SK-N-SH (cell line): ENCODE measurements around the gene DAB2. TPM values are rescaled to one million over a fixed set of nuclear protein-coding genes. Genes with fewer than 3 reads are reported as not detected.

Source experiments
- CTCF ChIA-PET: fragments of 300-600, 350-600 bp; formaldehyde crosslinking; extraction: SDS; loops from one replicate; lab custom pipeline; 2021; lab: Yijun Ruan, JAX
- POLR2A ChIA-PET: fragments of 350-600 bp; sonication (Branson Sonifier 250); formaldehyde crosslinking; extraction: SDS; loops from one replicate; lab custom pipeline; 2020; ENCODE audit warnings: antibody characterized with exemption, inconsistent platforms; lab: Yijun Ruan, JAX
- DNase-seq: peaks from one replicate; pipeline ENCODE4 v3.0.0; 2012
- H2AFZ ChIP-seq: fragments of 200-600 bp; sonication (generic); 2 replicates; pipeline ENCODE4 v1.8.1; 2016; ENCODE audit warnings: antibody characterized with exemption, mild to moderate bottlenecking, low read depth
- H3F3A ChIP-seq: fragments of 200-600 bp; sonication (generic); replicated peaks from 2 replicates; pipeline ENCODE3; 2016; ENCODE audit warnings: antibody characterized with exemption, mild to moderate bottlenecking; ENCODE audit not compliant: insufficient read depth
- H3K27ac ChIP-seq, 2 experiments: fragments of 200-500 bp in 1 of 2; fragments of 200-600 bp in 1 of 2; sonication (Bioruptor generic) in 1 of 2; sonication (generic), shearing (Covaris generic) in 1 of 2; 2 replicates each; pipeline versions ENCODE4 v1.5.1 to v1.6.1; 2014 to 2016; ENCODE audit warnings: low read depth in 2 of 2, inconsistent platforms in 1 of 2, low read length in 1 of 2, mild to moderate bottlenecking in 1 of 2, mixed read lengths in 1 of 2
- H3K27me3 ChIP-seq: fragments of 200-600 bp; sonication (generic), shearing (Covaris generic); 2 replicates; pipeline ENCODE4 v1.6.1; 2016; ENCODE audit warnings: mixed run types; ENCODE audit not compliant: insufficient read depth
- H3K36me3 ChIP-seq, 2 experiments: fragments of 200-500 bp in 1 of 2; fragments of 200-600 bp in 1 of 2; sonication (Bioruptor generic) in 1 of 2; sonication (generic) in 1 of 2; replicated peaks in 1 of 2; 2 replicates each; pipeline versions ENCODE3 to v1.5.1; 2014 to 2016; ENCODE audit warnings: low read length in 1 of 2, mild to moderate bottlenecking in 1 of 2; ENCODE audit not compliant: insufficient read depth in 2 of 2, control insufficient read depth in 1 of 2
- H3K4me1 ChIP-seq, 2 experiments: fragments of 200-500 bp in 1 of 2; fragments of 200-600 bp in 1 of 2; sonication (Bioruptor generic) in 1 of 2; sonication (generic), shearing (Covaris generic) in 1 of 2; 2 replicates each; pipeline versions ENCODE4 v1.5.1 to v1.6.1; 2014 to 2016; ENCODE audit warnings: low read depth in 1 of 2, low read length in 1 of 2, mixed run types in 1 of 2; ENCODE audit not compliant: insufficient read depth in 2 of 2, control insufficient read depth in 1 of 2
- H3K4me2 ChIP-seq: fragments of 200-600 bp; sonication (generic), shearing (Covaris generic); 2 replicates; pipeline ENCODE4 v1.6.1; 2017; ENCODE audit warnings: mixed run types
- H3K4me3 ChIP-seq, 2 experiments: fragments of 200-500 bp in 1 of 2; fragments of 200-600 bp in 1 of 2; sonication (Bioruptor generic) in 1 of 2; sonication (generic), shearing (Covaris generic) in 1 of 2; 2 replicates each; pipeline versions ENCODE4 v1.5.1 to v1.8.1; 2014 to 2016; ENCODE audit warnings: low read depth in 2 of 2, inconsistent platforms in 1 of 2, low read length in 1 of 2, mild to moderate bottlenecking in 1 of 2, mixed read lengths in 1 of 2, moderate library complexity in 1 of 2
- H3K79me2 ChIP-seq: fragments of 200-600 bp; sonication (generic); 2 replicates; pipeline ENCODE4 v1.8.1; 2017; ENCODE audit warnings: mild to moderate bottlenecking; ENCODE audit not compliant: insufficient read depth
- H3K9ac ChIP-seq: fragments of 200-600 bp; sonication (generic); 2 replicates; pipeline ENCODE4 v1.6.1; 2017; ENCODE audit warnings: mixed run types
- H3K9me2 ChIP-seq: fragments of 200-600 bp; sonication (generic); 2 replicates; pipeline ENCODE4 v1.6.1; 2017; ENCODE audit warnings: mixed run types
- H3K9me3 ChIP-seq: fragments of 200-600 bp; sonication (generic); 2 replicates; pipeline ENCODE4 v1.6.1; 2017; ENCODE audit warnings: mixed run types, mild to moderate bottlenecking, moderate library complexity
- H4K20me1 ChIP-seq: fragments of 200-600 bp; sonication (generic); 2 replicates; pipeline ENCODE4 v1.6.1; 2017; ENCODE audit warnings: mild to moderate bottlenecking, mixed run types; ENCODE audit not compliant: insufficient read depth
- EP300 ChIP-seq, 2 experiments: IDR thresholded peaks; 2 replicates each; pipeline versions ENCODE4 v1.4.0 to v1.6.1; 2012; ENCODE audit warnings: borderline replicate concordance in 1 of 2, low read depth in 1 of 2, low read length in 1 of 2
- FOSL2 ChIP-seq: IDR thresholded peaks from 2 replicates; pipeline ENCODE4 v1.4.0; 2012; ENCODE audit warnings: low read depth, mild to moderate bottlenecking, moderate library complexity, borderline replicate concordance
- FOXJ3 ChIP-seq: sonication (generic); formaldehyde crosslinking; IDR thresholded peaks from 2 replicates; pipeline ENCODE4 v1.5.1; 2020; ENCODE audit warnings: mild to moderate bottlenecking, missing genetic modification reagents
- FOXM1 ChIP-seq: IDR thresholded peaks from 2 replicates; pipeline ENCODE4 v1.4.0; 2012; ENCODE audit warnings: low read depth, mild to moderate bottlenecking
- GABPA ChIP-seq: IDR thresholded peaks from 2 replicates; pipeline ENCODE4 v1.4.0; 2012; ENCODE audit warnings: low read depth, mild to moderate bottlenecking
- GATA2 ChIP-seq: sonication (generic); formaldehyde crosslinking; IDR thresholded peaks from 2 replicates; pipeline ENCODE4 v1.5.0; 2020; ENCODE audit warnings: mild to moderate bottlenecking, missing genetic modification reagents
- MEF2A ChIP-seq: IDR thresholded peaks from 2 replicates; pipeline ENCODE4 v1.4.0; 2012; ENCODE audit warnings: low read depth, borderline replicate concordance
- MXI1 ChIP-seq: IDR thresholded peaks from 2 replicates; pipeline ENCODE4 v1.6.1; 2012; ENCODE audit warnings: mild to moderate bottlenecking, low read depth, low read length, improper control_type of control experiment
- NRF1 ChIP-seq: IDR thresholded peaks from 2 replicates; pipeline ENCODE4 v1.6.1; 2012; ENCODE audit warnings: low read depth, mild to moderate bottlenecking, low read length
- POLR2AphosphoS5 ChIP-seq: IDR thresholded peaks from 2 replicates; pipeline ENCODE4 v1.6.1; 2012; ENCODE audit warnings: low read depth, low read length
- RAD21 ChIP-seq: IDR thresholded peaks from 2 replicates; pipeline ENCODE4 v1.6.1; 2012; ENCODE audit warnings: mild to moderate bottlenecking, low read length
- RCOR1 ChIP-seq: fragments of 150-350 bp; IDR thresholded peaks from 2 replicates; pipeline ENCODE4 v1.6.1; 2017; ENCODE audit warnings: antibody characterized with exemption, low read length
- SMC3 ChIP-seq: IDR thresholded peaks from 2 replicates; pipeline ENCODE4 v1.6.1; 2012; ENCODE audit warnings: low read depth, low read length, improper control_type of control experiment
- TAF1 ChIP-seq: IDR thresholded peaks from 2 replicates; pipeline ENCODE4 v1.6.1; 2012; ENCODE audit warnings: low read depth, mild to moderate bottlenecking, low read length, moderate library complexity, borderline replicate concordance
- TCF12 ChIP-seq: IDR thresholded peaks from 2 replicates; pipeline ENCODE4 v1.4.0; 2012
- YY1 ChIP-seq: IDR thresholded peaks from 2 replicates; pipeline ENCODE4 v1.4.0; 2012; ENCODE audit warnings: low read depth, mild to moderate bottlenecking
- WGBS: methylation state at CpG from one replicate; pipeline ENCODE4 v1.1.6; 2017; ENCODE audit warnings: low lambda C conversion rate; 5-methylcytosine and 5-hydroxymethylcytosine counted together
- polyA plus RNA-seq, 3 experiments: library from polyadenylated mRNA; depleted of rRNA; stranded (reverse); fragments of >200 nt; gene quantifications; 2 replicates each; pipeline ENCODE4 v1.2.3, GENCODE V29; 2012
- TF ChIP-seq, protein P1 (sequence below): IDR thresholded peaks from 2 replicates; pipeline ENCODE4 v1.4.0; 2012; ENCODE audit warnings: low read depth, borderline replicate concordance
- TF ChIP-seq, protein P2 (sequence below): IDR thresholded peaks from 2 replicates; pipeline ENCODE4 v1.6.1; 2012; ENCODE audit warnings: mild to moderate bottlenecking, low read depth, low read length, moderate library complexity
- TF ChIP-seq, protein P3 (sequence below): fragments of 150-350 bp; IDR thresholded peaks from 2 replicates; pipeline ENCODE4 v1.6.1; 2017; ENCODE audit warnings: antibody characterized with exemption, low read length, low read depth, borderline replicate concordance

The DAB2 gene
- polyA plus RNA-seq, 1 of the 3 experiments (the other 2 are of a cell fraction) = 23.7 TPM

DNA sequence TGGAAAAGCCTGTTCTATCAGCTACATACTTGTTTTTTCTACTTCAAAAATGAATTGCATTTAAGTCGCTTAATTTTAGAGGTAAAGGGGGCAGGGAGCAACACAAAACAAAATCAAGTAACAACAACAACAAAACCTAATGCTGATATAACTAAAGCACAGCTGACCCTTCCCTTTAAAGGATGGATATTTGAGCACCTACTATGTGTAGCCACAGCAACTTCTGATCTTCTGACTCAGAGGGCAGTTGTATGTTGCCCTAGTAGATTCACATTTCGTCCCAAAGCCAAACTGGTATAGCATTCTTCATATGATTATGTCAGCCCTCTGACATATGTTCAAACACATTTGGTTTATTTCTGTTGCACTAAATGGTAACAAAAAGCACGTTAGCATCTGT is 6.8 kb downstream of the DAB2 start:
- POLR2A ChIA-PET = no interaction called here
- Histone ChIP-seq H3K27me3 (no peaks in the 10 kb centered on the region), H3K79me2 (peaks cover 97% of the 10 kb centered on the region), H3K4me3 (no peak overlapping the region), H3F3A (no peaks in the 10 kb centered on the region), H3K36me3 (peaks cover 3 to 12% of the 10 kb centered on the region in 2 experiments), H3K27ac (no peak overlapping the region), H3K9me3 (no peaks in the 10 kb centered on the region), H3K9me2 (no peaks in the 10 kb centered on the region), H3K9ac (no peak overlapping the region), H3K4me1 (peaks cover 0 to 16% of the 10 kb centered on the region in 2 experiments; a peak in 3 of 4 replicates), H3K4me2 (no peak overlapping the region), H2AFZ (no peak overlapping the region)
- WGBS = 23% methylated on average over 3 of the region's 3 CpGs
- DNase-seq = no peak
- TF ChIP-seq SMC3 = no peak
- TF ChIP-seq, protein P1, sequence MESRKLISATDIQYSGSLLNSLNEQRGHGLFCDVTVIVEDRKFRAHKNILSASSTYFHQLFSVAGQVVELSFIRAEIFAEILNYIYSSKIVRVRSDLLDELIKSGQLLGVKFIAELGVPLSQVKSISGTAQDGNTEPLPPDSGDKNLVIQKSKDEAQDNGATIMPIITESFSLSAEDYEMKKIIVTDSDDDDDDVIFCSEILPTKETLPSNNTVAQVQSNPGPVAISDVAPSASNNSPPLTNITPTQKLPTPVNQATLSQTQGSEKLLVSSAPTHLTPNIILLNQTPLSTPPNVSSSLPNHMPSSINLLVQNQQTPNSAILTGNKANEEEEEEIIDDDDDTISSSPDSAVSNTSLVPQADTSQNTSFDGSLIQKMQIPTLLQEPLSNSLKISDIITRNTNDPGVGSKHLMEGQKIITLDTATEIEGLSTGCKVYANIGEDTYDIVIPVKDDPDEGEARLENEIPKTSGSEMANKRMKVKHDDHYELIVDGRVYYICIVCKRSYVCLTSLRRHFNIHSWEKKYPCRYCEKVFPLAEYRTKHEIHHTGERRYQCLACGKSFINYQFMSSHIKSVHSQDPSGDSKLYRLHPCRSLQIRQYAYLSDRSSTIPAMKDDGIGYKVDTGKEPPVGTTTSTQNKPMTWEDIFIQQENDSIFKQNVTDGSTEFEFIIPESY = no peak
- no peak for TF ChIP-seq GATA2 (CRISPR knock-in tag)
- TF ChIP-seq, protein P2, sequence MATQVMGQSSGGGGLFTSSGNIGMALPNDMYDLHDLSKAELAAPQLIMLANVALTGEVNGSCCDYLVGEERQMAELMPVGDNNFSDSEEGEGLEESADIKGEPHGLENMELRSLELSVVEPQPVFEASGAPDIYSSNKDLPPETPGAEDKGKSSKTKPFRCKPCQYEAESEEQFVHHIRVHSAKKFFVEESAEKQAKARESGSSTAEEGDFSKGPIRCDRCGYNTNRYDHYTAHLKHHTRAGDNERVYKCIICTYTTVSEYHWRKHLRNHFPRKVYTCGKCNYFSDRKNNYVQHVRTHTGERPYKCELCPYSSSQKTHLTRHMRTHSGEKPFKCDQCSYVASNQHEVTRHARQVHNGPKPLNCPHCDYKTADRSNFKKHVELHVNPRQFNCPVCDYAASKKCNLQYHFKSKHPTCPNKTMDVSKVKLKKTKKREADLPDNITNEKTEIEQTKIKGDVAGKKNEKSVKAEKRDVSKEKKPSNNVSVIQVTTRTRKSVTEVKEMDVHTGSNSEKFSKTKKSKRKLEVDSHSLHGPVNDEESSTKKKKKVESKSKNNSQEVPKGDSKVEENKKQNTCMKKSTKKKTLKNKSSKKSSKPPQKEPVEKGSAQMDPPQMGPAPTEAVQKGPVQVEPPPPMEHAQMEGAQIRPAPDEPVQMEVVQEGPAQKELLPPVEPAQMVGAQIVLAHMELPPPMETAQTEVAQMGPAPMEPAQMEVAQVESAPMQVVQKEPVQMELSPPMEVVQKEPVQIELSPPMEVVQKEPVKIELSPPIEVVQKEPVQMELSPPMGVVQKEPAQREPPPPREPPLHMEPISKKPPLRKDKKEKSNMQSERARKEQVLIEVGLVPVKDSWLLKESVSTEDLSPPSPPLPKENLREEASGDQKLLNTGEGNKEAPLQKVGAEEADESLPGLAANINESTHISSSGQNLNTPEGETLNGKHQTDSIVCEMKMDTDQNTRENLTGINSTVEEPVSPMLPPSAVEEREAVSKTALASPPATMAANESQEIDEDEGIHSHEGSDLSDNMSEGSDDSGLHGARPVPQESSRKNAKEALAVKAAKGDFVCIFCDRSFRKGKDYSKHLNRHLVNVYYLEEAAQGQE = no peak
- no peak for TF ChIP-seq FOSL2
- no peak for TF ChIP-seq NRF1
- no peak for TF ChIP-seq TAF1
- TF ChIP-seq EP300 (IDR thresholded peaks at IDR 0.05; ENCODE audit: borderline replicate concordance in 1 of 2, low read depth in 1 of 2, low read length in 1 of 2) = no peak
- TF ChIP-seq TCF12 = no peak
- no peak for TF ChIP-seq RCOR1
- no peak for TF ChIP-seq MXI1
- TF ChIP-seq FOXM1 = no peak
- TF ChIP-seq FOXJ3 (CRISPR knock-in tag) = no peak
- no peak for TF ChIP-seq POLR2AphosphoS5
- TF ChIP-seq, protein P3, sequence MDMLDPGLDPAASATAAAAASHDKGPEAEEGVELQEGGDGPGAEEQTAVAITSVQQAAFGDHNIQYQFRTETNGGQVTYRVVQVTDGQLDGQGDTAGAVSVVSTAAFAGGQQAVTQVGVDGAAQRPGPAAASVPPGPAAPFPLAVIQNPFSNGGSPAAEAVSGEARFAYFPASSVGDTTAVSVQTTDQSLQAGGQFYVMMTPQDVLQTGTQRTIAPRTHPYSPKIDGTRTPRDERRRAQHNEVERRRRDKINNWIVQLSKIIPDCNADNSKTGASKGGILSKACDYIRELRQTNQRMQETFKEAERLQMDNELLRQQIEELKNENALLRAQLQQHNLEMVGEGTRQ = no peak
- no peak for TF ChIP-seq YY1
- TF ChIP-seq MEF2A = no peak
- no peak for TF ChIP-seq GABPA
- no peak for TF ChIP-seq RAD21
- TF ChIP-seq, all 33 proteins: peak for 0
- peaks cover 4% of the 10 kb centered on the region; the same call in 1 of the 2 replicates for H4K20me1 ChIP-seq
- CTCF ChIA-PET = no interaction called here
